Measurements from ENCODE around the gene HLA-DQB1.
"Not testable (repeated sequence)": the region's sequence is repeated elsewhere in the genome, so short reads cannot be mapped to it uniquely, and the experiment has no call there.

The HLA-DQB1 gene

DNA sequence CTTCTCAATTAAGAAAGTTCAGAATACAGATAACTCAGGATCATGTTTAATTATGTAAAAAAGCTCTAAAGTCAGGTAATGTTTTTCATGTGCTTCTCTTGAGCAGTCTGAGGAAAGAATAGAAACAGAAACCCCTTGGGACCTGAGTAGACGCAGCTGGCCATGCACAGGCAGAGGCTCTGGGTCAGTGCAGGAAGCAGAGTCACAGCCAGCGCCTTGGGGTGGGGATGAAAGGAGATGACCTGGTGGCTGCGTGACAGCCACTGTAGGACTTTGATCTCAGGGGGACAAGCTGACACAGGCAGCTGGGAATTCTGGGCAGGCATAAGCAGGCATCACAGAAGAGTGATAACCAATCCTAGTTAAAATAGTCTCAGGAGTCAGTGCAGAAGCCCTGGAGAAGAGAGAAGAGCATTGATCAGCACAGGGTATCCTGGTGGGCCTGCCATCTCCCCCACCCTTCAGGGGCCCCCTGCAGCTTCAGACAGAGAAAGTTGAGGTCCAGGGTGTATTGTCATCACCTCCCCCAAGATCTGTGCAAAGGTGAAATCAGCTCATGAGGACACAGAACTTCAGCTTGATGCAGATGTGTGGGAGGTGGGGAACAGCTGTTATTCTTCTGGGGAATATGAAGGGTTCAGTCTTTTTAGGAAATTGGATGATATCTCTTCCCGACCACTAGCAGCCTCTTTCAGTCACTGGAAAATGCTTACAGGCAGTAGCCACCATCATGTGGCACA, 6.4 kb downstream of the HLA-DQB1 start:
- no peak for DNase-seq

GRCh38 chr6:32658268-32658897, 8.1 kb downstream of the HLA-DQB1 start:
- no peak for DNase-seq

DNA sequence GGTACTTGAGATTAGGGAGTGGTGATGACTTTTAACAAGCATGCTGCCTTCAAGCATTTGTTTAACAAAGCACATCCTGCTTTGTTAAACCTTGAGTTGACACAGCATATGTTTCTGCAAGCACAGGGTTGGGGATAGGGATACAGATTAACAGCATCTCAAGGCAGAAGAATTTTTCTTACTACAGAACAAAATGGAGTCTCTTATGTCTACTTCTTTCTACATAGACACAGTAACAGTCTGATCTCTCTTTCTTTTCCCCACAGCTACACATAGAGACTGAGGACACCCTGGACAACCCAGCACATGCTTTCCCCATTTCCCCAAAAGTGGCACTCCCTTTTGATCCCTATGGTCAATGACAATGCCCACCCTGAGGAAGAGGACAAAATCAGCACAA, 8.6 kb downstream of the HLA-DQB1 start:
- not testable (repeated sequence) for DNase-seq

DNA sequence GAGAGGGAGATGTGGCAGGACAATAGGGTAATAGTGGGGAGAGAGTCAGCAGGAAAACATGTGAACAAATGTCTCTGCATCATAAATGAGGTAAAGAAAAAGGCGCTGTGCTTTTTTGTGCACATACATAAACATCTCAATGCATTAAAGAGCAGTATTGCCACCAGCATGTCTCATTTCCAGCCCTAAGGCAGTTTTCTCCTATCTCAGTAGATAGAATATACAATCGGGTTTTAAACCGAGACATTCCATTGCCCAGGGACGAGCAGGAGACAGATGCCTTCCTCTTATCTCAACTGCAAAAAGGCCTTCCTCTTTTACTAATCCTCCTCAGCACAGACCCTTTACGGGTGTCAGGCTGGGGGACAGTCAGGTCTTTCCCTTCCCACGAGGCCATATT, 9.1 kb downstream of the HLA-DQB1 start:
- not testable (repeated sequence) for DNase-seq

GRCh38 chr6:32655203-32655710, 11.2 kb downstream of the HLA-DQB1 start:
- DNase-seq = no peak

DNA sequence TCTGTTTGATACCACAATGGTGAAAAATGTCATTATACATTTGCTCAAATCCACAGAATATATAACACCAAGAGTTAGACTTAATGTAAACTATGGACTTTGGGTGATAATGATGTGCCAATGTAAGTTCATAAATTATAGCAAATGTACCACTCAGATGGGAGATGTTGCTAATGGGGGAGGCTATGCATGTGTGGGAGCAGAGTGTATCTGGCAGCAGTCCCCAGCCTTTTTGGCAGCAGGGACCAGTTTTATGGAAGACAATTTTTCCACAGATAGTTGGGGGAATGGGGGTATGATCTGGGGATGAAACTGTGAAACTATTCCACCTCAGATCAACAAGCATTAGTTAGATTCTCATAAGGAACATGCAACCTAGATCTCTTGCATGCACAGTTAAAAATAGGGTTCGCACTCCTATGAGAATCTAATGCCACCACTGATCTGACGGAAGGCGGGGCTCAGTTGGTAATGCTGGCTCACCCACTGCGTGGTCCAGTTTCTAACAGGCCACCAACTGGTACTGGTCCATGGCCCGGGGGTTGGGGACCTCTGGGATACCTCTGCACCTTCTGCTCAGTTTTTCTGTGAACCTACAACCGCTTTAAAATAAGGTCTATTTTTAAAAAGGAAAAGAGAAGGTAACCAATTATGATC, 21.3 kb downstream of the HLA-DQB1 start:
- no peak for DNase-seq

DNA sequence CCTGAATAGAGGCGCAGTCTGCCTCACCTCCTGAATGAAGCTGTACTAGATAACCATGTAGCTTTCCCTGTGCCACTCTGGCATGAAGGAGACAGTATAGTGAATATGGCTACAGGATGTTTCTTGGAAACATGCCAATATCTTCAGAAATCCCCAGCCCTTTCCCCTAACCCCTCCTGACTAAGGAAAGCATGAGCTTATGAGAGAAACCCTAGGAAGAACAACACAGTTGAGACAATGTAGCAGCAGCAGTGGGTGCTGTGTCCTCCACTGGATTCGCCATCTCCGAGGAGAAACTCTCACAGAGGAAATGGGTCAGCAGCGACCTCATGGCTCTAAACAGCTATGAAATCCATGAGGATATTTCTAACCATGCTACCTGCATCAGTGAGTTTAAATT, 22.6 kb downstream of the HLA-DQB1 start:
- no peak for DNase-seq

GRCh38 chr6:32642720-32643106, 23.7 kb downstream of the HLA-DQB1 start:
- DNase-seq = no peak

DNA sequence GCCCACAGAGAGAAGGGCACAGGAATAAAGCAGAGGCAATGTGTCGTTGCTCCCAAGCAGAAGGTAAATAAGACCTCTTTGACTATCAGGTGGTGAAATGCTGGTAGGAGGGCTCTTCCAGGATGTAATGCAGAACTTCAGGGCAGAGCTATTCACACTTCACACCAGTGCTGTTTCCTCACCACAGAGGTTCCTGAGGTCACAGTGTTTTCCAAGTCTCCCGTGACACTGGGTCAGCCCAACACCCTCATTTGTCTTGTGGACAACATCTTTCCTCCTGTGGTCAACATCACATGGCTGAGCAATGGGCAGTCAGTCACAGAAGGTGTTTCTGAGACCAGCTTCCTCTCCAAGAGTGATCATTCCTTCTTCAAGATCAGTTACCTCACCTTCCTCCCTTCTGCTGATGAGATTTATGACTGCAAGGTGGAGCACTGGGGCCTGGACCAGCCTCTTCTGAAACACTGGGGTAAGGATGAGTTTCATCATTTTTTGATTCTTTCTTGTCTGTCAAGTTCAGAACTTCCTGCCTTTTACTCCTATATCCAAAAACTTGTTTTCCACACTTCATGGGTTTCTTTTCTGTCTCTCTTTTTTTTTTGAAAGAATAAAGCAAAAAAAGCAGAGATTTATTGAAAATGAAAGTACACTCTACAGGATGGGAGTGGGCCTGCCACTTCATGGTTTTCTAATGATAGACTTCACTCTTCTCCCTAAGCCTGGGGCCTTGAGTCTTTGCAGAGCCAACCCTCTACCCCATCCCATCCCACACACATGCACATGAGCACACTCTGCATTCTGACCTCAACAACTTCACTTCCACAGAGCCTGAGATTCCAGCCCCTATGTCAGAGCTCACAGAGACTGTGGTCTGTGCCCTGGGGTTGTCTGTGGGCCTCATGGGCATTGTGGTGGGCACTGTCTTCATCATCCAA, 24.4 kb downstream of the HLA-DQB1 start:
- DNase-seq = not testable (repeated sequence)

- no peak for DNase-seq
These were observed 25.3 kb downstream of the HLA-DQB1 start for GRCh38 chr6:32641122-32641521.

GRCh38 chr6:32639440-32640394, 26.7 kb downstream of the HLA-DQB1 start:
- no peak for DNase-seq

- no peak for DNase-seq
These were observed 27.8 kb downstream of the HLA-DQB1 start for GRCh38 chr6:32638532-32639219.

GRCh38 chr6:32637883-32638282, 28.6 kb downstream of the HLA-DQB1 start:
- no peak for DNase-seq

DNA sequence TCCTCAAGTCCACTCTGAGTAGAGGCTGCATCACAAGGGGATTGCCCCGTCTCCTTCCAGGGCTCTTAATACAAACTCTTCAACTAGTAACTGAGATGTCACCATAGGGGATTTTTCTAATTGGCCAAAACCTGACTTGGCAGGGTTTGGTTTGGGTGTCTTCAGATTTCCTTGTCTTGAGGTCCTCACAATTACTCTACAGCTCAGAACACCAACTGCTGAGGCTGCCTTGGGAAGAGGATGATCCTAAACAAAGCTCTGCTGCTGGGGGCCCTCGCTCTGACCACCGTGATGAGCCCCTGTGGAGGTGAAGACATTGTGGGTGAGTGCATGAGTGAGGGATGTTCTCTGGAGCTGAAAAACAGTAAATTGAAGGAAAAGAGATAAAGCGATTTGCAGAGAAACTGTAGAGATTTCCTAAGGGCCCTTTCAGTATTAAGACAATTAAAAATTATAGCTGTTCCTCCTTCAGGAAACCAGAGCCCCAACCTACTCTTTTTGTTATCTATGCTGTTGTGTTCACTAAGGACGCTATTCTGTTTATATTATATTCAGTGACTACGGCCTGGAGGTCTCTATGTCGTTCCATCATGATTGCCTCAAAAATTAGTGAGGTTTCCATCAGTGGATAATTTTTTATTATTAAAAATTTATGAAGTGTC, 29.1 kb downstream of the HLA-DQB1 start, which contains the start of gene HLA-DQA1:
TSS of gene HLA-DQA1 (plus strand) at position 188 of the 662 bp plus-strand sequence. CDS start at position 241, 53 bp downstream.
- DNase-seq = no peak

- DNase-seq = no peak
These were observed 30.8 kb downstream of the HLA-DQB1 start for GRCh38 chr6:32635526-32636123.

GRCh38 chr6:32629793-32630192, 36.7 kb downstream of the HLA-DQB1 start:
- DNase-seq = not testable (repeated sequence)

- peak; percentile 43 for DNase-seq
These were observed 38.6 kb downstream of the HLA-DQB1 start for GRCh38 chr6:32627831-32628230.

DNA sequence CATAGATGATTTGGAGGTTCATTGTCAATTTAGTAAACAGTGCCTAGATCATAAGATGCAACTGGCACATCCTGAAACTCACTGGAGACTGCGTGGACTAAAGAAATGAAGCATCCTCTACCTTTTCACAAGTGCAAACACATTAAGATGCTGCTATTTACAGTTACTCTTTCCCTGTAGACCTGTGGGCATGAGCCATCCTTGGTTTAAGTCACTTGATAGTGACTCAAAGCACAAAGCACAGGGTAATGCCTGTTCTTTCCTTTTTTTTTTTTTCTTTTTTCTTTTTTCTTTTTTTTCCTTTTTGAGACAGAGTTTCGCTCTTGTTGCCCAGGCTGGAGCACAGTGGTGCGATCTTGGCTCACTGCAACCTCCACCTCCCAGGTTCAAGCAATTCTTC, 39.2 kb downstream of the HLA-DQB1 start:
- DNase-seq = no peak

- no peak for DNase-seq
These were observed 41.3 kb downstream of the HLA-DQB1 start for GRCh38 chr6:32625137-32625536.

GRCh38 chr6:32624565-32624964, 41.9 kb downstream of the HLA-DQB1 start:
- no peak for DNase-seq
